Peyer's patch (tissue), 4 donors: ENCODE data around the gene EML1.

ENCODE experiments used
- POLR2A ChIP-seq, 2 donors: fragments of 450-650 bp; IDR thresholded peaks; one replicate each; pipeline ENCODE4 v1.5.1; 2017; ENCODE audit warnings: antibody characterized with exemption in 2 of 2, mild to moderate bottlenecking in 2 of 2, moderate library complexity in 2 of 2
- TF ChIP-seq, protein P1 (sequence below), 6 experiments: fragments of 450-650 bp in 4 of 6; fragments of 200-600 bp in 2 of 6; sonication (generic) in 1 of 6; IDR thresholded peaks; one replicate each; pipeline ENCODE4 v1.5.1; 2017 to 2019; ENCODE audit warnings: antibody characterized with exemption in 6 of 6, mild to moderate bottlenecking in 3 of 6, moderate library complexity in 1 of 6

DNA sequence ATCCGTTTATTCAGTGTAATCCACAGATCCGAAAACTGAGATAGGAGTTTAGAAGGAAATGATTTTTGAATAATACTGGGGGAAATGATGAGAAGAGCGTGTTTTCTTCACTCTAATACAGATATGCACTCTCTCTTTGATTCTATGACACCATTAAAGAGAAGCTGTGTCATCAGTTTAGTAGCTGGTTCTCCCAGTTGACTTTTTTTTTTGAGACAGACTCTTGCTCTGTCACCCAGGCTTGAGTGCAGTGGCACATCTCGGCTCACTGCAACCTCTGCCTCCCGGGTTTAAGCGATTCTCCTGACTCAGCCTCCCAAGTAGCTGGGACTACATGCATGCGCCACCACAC, 48.4 kb upstream of the EML1 start:
- TF ChIP-seq, protein P1, sequence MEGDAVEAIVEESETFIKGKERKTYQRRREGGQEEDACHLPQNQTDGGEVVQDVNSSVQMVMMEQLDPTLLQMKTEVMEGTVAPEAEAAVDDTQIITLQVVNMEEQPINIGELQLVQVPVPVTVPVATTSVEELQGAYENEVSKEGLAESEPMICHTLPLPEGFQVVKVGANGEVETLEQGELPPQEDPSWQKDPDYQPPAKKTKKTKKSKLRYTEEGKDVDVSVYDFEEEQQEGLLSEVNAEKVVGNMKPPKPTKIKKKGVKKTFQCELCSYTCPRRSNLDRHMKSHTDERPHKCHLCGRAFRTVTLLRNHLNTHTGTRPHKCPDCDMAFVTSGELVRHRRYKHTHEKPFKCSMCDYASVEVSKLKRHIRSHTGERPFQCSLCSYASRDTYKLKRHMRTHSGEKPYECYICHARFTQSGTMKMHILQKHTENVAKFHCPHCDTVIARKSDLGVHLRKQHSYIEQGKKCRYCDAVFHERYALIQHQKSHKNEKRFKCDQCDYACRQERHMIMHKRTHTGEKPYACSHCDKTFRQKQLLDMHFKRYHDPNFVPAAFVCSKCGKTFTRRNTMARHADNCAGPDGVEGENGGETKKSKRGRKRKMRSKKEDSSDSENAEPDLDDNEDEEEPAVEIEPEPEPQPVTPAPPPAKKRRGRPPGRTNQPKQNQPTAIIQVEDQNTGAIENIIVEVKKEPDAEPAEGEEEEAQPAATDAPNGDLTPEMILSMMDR (IDR thresholded peaks at IDR 0.05): no peak
- TF ChIP-seq POLR2A (IDR thresholded peaks at IDR 0.05): no peak
